MM.1S (cell line): ENCODE results near the gene CERS6.

Experiments used
- DNase-seq: peaks from one replicate; pipeline ENCODE4 v3.0.0-alpha.2; 2015
- H2AFZ ChIP-seq: fragments of 300-600 bp; sonication (generic); 2 replicates; pipeline ENCODE4 v1.6.0; 2016; ENCODE audit warnings: antibody characterized with exemption, low read length
- H3F3A ChIP-seq: fragments of 300-600 bp; sonication (generic); 2 replicates; pipeline ENCODE4 v1.6.1; 2016; ENCODE audit warnings: mild to moderate bottlenecking, antibody characterized with exemption, low read length, moderate library complexity, mixed read lengths; ENCODE audit not compliant: insufficient read depth
- H3K27ac ChIP-seq: fragments of 300-600 bp; sonication (generic); 2 replicates; pipeline ENCODE4 v1.5.1; 2016; ENCODE audit warnings: mild to moderate bottlenecking, low read length
- H3K27me3 ChIP-seq: fragments of 300-600 bp; sonication (generic); replicated peaks from 2 replicates; pipeline ENCODE4 v1.6.0; 2016; ENCODE audit warnings: low read length; ENCODE audit not compliant: insufficient read depth
- H3K36me3 ChIP-seq: fragments of 300-600 bp; sonication (generic); replicated peaks from 2 replicates; pipeline ENCODE4 v1.6.1; 2016; ENCODE audit warnings: mild to moderate bottlenecking, low read length, mixed read lengths; ENCODE audit not compliant: insufficient read depth
- H3K4me1 ChIP-seq: fragments of 300-600 bp; sonication (generic); 2 replicates; pipeline ENCODE4 v1.6.1; 2016; ENCODE audit warnings: low read length, mixed read lengths
- H3K4me2 ChIP-seq: fragments of 300-600 bp; sonication (generic); 2 replicates; pipeline ENCODE4 v1.6.0; 2016; ENCODE audit warnings: low read depth, low read length
- H3K4me3 ChIP-seq: fragments of 300-600 bp; sonication (generic); 2 replicates; pipeline ENCODE4 v1.5.1; 2016; ENCODE audit warnings: low read length, mixed read lengths
- H3K79me2 ChIP-seq: fragments of 300-600 bp; sonication (generic); 2 replicates; pipeline ENCODE4 v1.6.1; 2016; ENCODE audit warnings: mixed run types, low read length, mixed read lengths
- H3K9ac ChIP-seq: fragments of 300-600 bp; sonication (generic); 2 replicates; pipeline ENCODE4 v1.6.1; 2016; ENCODE audit warnings: low read length, mixed read lengths
- H3K9me2 ChIP-seq: fragments of 300-600 bp; sonication (generic); replicated peaks from 2 replicates; pipeline ENCODE4 v1.6.1; 2016; ENCODE audit warnings: mild to moderate bottlenecking, low read length, mixed read lengths; ENCODE audit not compliant: insufficient read depth
- H3K9me3 ChIP-seq: fragments of 300-600 bp; sonication (generic); replicated peaks from 2 replicates; pipeline ENCODE4 v1.6.1; 2016; ENCODE audit warnings: mild to moderate bottlenecking, low read length, mixed read lengths; ENCODE audit not compliant: insufficient read depth
- H4K20me1 ChIP-seq: fragments of 300-600 bp; sonication (generic); 2 replicates; pipeline ENCODE4 v1.6.1; 2016; ENCODE audit warnings: mild to moderate bottlenecking, low read length, moderate library complexity, mixed read lengths; ENCODE audit not compliant: insufficient read depth
- EZH2 ChIP-seq: fragments of 300-600 bp; sonication (generic); optimal IDR thresholded peaks from 2 replicates; pipeline ENCODE3; 2017; ENCODE audit warnings: low read depth, mild to moderate bottlenecking, antibody characterized with exemption, low read length, mixed read lengths
- EZH2phosphoT487 ChIP-seq: fragments of 300-600 bp; sonication (generic); IDR thresholded peaks from 2 replicates; pipeline ENCODE4 v1.6.1; 2018; ENCODE audit warnings: antibody characterized with exemption, low read length
- TF ChIP-seq, protein P1 (sequence below): fragments of 300-600 bp; sonication (generic); IDR thresholded peaks from 2 replicates; pipeline ENCODE4 v1.5.1; 2016; ENCODE audit warnings: antibody characterized with exemption, low read length, mixed read lengths

CERS6 gene

DNA sequence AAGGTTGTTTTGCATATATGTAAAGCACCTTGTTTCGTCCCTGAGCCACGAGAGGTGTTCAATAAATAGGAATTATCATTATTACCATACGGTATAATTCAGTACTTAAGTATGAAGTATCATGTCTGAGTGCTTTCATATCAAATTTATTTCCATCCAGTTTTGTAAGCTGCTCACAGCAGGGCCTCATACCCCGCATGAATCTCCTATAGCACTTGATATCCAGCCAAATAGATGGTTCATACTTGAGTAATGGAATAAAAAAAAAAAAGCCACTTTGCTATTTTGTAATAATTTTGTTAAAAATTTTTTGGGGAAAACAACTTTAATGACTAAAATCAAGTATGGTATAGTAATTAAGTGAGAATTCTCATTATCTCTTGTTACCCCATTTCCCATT is 185.6 kb downstream of the CERS6 start:
- no peaks in the 10 kb centered on the region for H3K9me2 ChIP-seq
- H3F3A ChIP-seq: no peaks in the 10 kb centered on the region
- H3K27me3 ChIP-seq: no peaks in the 10 kb centered on the region
- no peak for DNase-seq
- TF ChIP-seq EZH2 (no peak), EZH2phosphoT487 (no peak)
- TF ChIP-seq, protein P1, sequence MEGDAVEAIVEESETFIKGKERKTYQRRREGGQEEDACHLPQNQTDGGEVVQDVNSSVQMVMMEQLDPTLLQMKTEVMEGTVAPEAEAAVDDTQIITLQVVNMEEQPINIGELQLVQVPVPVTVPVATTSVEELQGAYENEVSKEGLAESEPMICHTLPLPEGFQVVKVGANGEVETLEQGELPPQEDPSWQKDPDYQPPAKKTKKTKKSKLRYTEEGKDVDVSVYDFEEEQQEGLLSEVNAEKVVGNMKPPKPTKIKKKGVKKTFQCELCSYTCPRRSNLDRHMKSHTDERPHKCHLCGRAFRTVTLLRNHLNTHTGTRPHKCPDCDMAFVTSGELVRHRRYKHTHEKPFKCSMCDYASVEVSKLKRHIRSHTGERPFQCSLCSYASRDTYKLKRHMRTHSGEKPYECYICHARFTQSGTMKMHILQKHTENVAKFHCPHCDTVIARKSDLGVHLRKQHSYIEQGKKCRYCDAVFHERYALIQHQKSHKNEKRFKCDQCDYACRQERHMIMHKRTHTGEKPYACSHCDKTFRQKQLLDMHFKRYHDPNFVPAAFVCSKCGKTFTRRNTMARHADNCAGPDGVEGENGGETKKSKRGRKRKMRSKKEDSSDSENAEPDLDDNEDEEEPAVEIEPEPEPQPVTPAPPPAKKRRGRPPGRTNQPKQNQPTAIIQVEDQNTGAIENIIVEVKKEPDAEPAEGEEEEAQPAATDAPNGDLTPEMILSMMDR: no peak
- no peaks in the 10 kb centered on the region for H3K9me3 ChIP-seq
- no peaks in the 10 kb centered on the region for H3K36me3 ChIP-seq
- no peak overlapping the region for H3K4me3 ChIP-seq
- no peaks in the 10 kb centered on the region for H4K20me1 ChIP-seq
- H3K4me1 ChIP-seq: peaks cover 9% of the 10 kb centered on the region; the same call in 1 of the 2 replicates
- no peak overlapping the region for H3K27ac ChIP-seq
- no peak overlapping the region for H3K9ac ChIP-seq
- no peak overlapping the region for H2AFZ ChIP-seq
- H3K4me2 ChIP-seq: no peak overlapping the region
- no peaks in the 10 kb centered on the region for H3K79me2 ChIP-seq

DNA sequence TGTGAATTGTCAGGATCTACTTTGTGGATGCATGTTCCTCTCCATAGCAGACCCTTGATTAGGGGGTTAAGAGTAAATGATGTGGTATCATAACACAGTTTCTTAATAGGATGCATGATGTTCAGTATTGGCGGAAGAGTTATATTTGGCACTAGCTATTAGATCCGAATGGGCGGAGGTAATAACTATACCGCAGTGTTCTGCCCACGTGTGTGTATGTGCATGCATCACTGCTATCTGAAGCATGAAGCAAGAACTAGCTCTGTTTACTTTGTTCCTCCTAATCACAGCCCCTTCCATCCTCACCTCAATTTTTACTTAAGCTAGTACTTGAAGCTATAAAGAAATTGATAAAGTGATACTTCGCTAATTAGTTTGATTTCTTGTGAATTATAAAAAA is 186.8 kb downstream of the CERS6 start:
- Histone ChIP-seq H3K9me2 (no peaks in the 10 kb centered on the region), H3K9me3 (no peaks in the 10 kb centered on the region), H3K9ac (no peak overlapping the region), H3K27ac (no peak overlapping the region), H3K4me1 (peaks cover 9% of the 10 kb centered on the region; the same call in 1 of the 2 replicates), H3F3A (no peaks in the 10 kb centered on the region), H3K27me3 (no peaks in the 10 kb centered on the region), H4K20me1 (no peaks in the 10 kb centered on the region), H3K36me3 (no peaks in the 10 kb centered on the region), H2AFZ (no peak overlapping the region), H3K4me2 (no peak overlapping the region), H3K79me2 (0 out of 2 replicates have a peak, but pooled peaks cover 6% of the 10 kb centered on the region), H3K4me3 (no peak overlapping the region)
- DNase-seq: no peak
- TF ChIP-seq, protein P1: no peak
- TF ChIP-seq EZH2: no peak
- no peak for TF ChIP-seq EZH2phosphoT487

DNA sequence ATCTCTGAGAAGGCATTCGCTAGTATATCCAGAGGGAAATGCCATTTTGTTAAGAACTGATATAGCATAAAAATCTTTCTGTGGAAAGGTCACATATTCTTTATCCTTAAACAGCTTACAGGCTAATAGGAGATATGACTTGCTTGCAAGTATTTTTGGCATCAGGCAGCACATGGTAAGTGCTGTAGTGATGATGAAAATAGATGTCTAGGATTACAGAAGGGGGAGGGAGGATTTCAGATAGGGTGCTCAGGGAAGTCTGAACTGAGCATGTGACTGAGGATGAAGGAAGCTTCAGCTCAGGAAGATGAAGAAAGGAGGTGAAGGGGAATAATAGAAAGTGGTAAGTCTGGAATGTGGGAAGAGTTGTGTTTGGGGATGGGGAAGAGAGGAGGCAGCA is 187.9 kb downstream of the CERS6 start:
- TF ChIP-seq EZH2: no peak
- TF ChIP-seq, protein P1: no peak
- no peak for TF ChIP-seq EZH2phosphoT487
- Histone ChIP-seq H3K36me3 (no peaks in the 10 kb centered on the region), H3K9me2 (no peaks in the 10 kb centered on the region)

More for the DNA sequence above, 187.9 kb downstream of the CERS6 start:
- Histone ChIP-seq H3F3A (no peaks in the 10 kb centered on the region), H3K9me3 (no peaks in the 10 kb centered on the region), H3K4me1 (peaks cover 9% of the 10 kb centered on the region; the same call in 1 of the 2 replicates), H3K4me3 (no peak overlapping the region), H3K27me3 (no peaks in the 10 kb centered on the region), H4K20me1 (no peaks in the 10 kb centered on the region), H2AFZ (no peak overlapping the region), H3K4me2 (no peak overlapping the region), H3K9ac (no peak overlapping the region), H3K27ac (no peak overlapping the region), H3K79me2 (peaks cover 13% of the 10 kb centered on the region; the same call in 1 of the 2 replicates)
- DNase-seq: no peak
